Hepatocyte (in vitro differentiated cells): ENCODE data around the gene PNMA6F. TPM values are rescaled to one million over a fixed set of nuclear protein-coding genes. Genes with fewer than 3 reads are reported as not detected.

Source experiments
- DNase-seq: peaks from one replicate; pipeline ENCODE4 v3.0.0-alpha.2; 2016; ENCODE audit warnings: low spot score
- H2AFZ ChIP-seq: fragments of 200-600 bp; sonication (generic); 2 replicates; pipeline ENCODE4 v1.6.0; 2016; ENCODE audit warnings: antibody characterized with exemption, mild to moderate bottlenecking
- H3K27ac ChIP-seq: fragments of 200-600 bp; sonication (generic); 2 replicates; pipeline ENCODE4 v1.5.1; 2016; ENCODE audit warnings: mild to moderate bottlenecking
- H3K27me3 ChIP-seq: fragments of 200-600 bp; sonication (generic); 2 replicates; pipeline ENCODE4 v1.6.1; 2016
- H3K36me3 ChIP-seq: fragments of 200-600 bp; sonication (generic); replicated peaks from 2 replicates; pipeline ENCODE4 v1.5.1; 2016; ENCODE audit warnings: low read depth; ENCODE audit not compliant: insufficient read depth
- H3K4me1 ChIP-seq: fragments of 200-600 bp; sonication (generic); 2 replicates; pipeline ENCODE4 v1.5.1; 2016; ENCODE audit warnings: mild to moderate bottlenecking, moderate library complexity; ENCODE audit not compliant: insufficient read depth
- H3K4me2 ChIP-seq: fragments of 200-600 bp; sonication (generic); 2 replicates; pipeline ENCODE4 v1.6.0; 2016
- H3K4me3 ChIP-seq: fragments of 200-600 bp; sonication (generic); 2 replicates; pipeline ENCODE4 v1.5.1; 2016; ENCODE audit warnings: mild to moderate bottlenecking
- H3K79me2 ChIP-seq: fragments of 200-600 bp; sonication (generic); 2 replicates; pipeline ENCODE4 v1.6.0; 2017; ENCODE audit warnings: mild to moderate bottlenecking
- H3K9me2 ChIP-seq: fragments of 200-600 bp; sonication (generic); replicated peaks from 2 replicates; pipeline ENCODE4 v1.6.0; 2017; ENCODE audit warnings: mild to moderate bottlenecking; ENCODE audit not compliant: insufficient read depth
- H3K9me3 ChIP-seq: fragments of 200-600 bp; sonication (generic); 2 replicates; pipeline ENCODE4 v1.5.1; 2016; ENCODE audit warnings: low read depth, mild to moderate bottlenecking
- H4K20me1 ChIP-seq: fragments of 200-600 bp; sonication (generic); 2 replicates; pipeline ENCODE4 v1.6.0; 2016; ENCODE audit warnings: mild to moderate bottlenecking; ENCODE audit not compliant: insufficient read depth, poor library complexity, severe bottlenecking
- CTCF ChIP-seq: fragments of 200-600 bp; sonication (generic); IDR thresholded peaks from 2 replicates; pipeline ENCODE4 v1.5.1; 2016; ENCODE audit warnings: antibody characterized with exemption, mild to moderate bottlenecking; ENCODE audit not compliant: poor library complexity
- EZH2 ChIP-seq: fragments of 200-600 bp; sonication (generic); IDR thresholded peaks from 2 replicates; pipeline ENCODE4 v1.6.1; 2016; ENCODE audit warnings: antibody characterized with exemption, mild to moderate bottlenecking, borderline replicate concordance
- EZH2phosphoT487 ChIP-seq: fragments of 200-600 bp; sonication (generic); IDR thresholded peaks from one replicate; pipeline ENCODE4 v1.6.1; 2018; ENCODE audit warnings: antibody characterized with exemption, mild to moderate bottlenecking, low read depth, moderate library complexity; ENCODE audit not compliant: unreplicated experiment, severe bottlenecking
- WGBS: methylation state at CpG from one replicate; pipeline ENCODE4 v1.1.6; 2016; ENCODE audit warnings: low lambda C conversion rate; ENCODE audit errors: missing lambda C conversion rate; 5-methylcytosine and 5-hydroxymethylcytosine counted together
- polyA plus RNA-seq: library from polyadenylated mRNA; unstranded; fragments of >200 nt; fragmentation: Nextera tagmentation; extraction: Ambion mirVana; gene quantifications from 2 replicates; pipeline ENCODE4 v1.2.1, GENCODE V29; 2016
- total RNA-seq: library from RNA; depleted of rRNA; stranded (reverse); fragments of >200 nt; gene quantifications from 2 replicates; pipeline ENCODE4 v1.2.3, GENCODE V29; 2014

Gene PNMA6F
- total and polyA plus RNA-seq, 2 experiments from 2014 or later: not detected

- Histone ChIP-seq H3K9me3 (no peaks in the 10 kb centered on the region), H3K4me2 (no peak overlapping the region), H3K9me2 (no peaks in the 10 kb centered on the region), H3K27ac (no peak overlapping the region), H3K4me1 (no peaks in the 10 kb centered on the region), H2AFZ (no peak overlapping the region), H4K20me1 (no peaks in the 10 kb centered on the region), H3K79me2 (no peaks in the 10 kb centered on the region), H3K27me3 (no peaks in the 10 kb centered on the region), H3K4me3 (no peak overlapping the region), H3K36me3 (no peaks in the 10 kb centered on the region)
- 71% methylated on average over 9 of the region's 9 CpGs for WGBS
- no peak for TF ChIP-seq CTCF
- TF ChIP-seq EZH2phosphoT487: no peak
- TF ChIP-seq EZH2: no peak
- no peak for DNase-seq
Observed at GRCh38 chrX:153304988-153305736, 16.4 kb downstream of the PNMA6F start.

- no peak overlapping the region for H2AFZ ChIP-seq
- no peak for TF ChIP-seq EZH2phosphoT487
- TF ChIP-seq CTCF: no peak
- TF ChIP-seq EZH2: no peak
- 71% methylated on average over 12 of the region's 12 CpGs for WGBS
- no peak for DNase-seq
- H4K20me1 ChIP-seq: no peaks in the 10 kb centered on the region
- no peak overlapping the region for H3K4me3 ChIP-seq
- no peaks in the 10 kb centered on the region for H3K79me2 ChIP-seq
- no peak overlapping the region for H3K27ac ChIP-seq
- no peaks in the 10 kb centered on the region for H3K9me2 ChIP-seq
- no peaks in the 10 kb centered on the region for H3K36me3 ChIP-seq
- H3K27me3 ChIP-seq: no peaks in the 10 kb centered on the region
- no peaks in the 10 kb centered on the region for H3K4me1 ChIP-seq
- H3K9me3 ChIP-seq: no peaks in the 10 kb centered on the region
- no peak overlapping the region for H3K4me2 ChIP-seq
Observed at GRCh38 chrX:153303276-153304262, 18.0 kb downstream of the PNMA6F start.

GRCh38 chrX:153302796-153303195, 18.8 kb downstream of the PNMA6F start:
- Histone ChIP-seq H3K4me1 (no peaks in the 10 kb centered on the region), H3K4me3 (no peak overlapping the region), H3K36me3 (no peaks in the 10 kb centered on the region), H3K27ac (no peak overlapping the region), H4K20me1 (no peaks in the 10 kb centered on the region), H2AFZ (no peak overlapping the region), H3K4me2 (no peak overlapping the region), H3K9me3 (no peaks in the 10 kb centered on the region), H3K27me3 (no peaks in the 10 kb centered on the region), H3K9me2 (no peaks in the 10 kb centered on the region), H3K79me2 (no peaks in the 10 kb centered on the region)
- TF ChIP-seq CTCF (no peak), EZH2 (no peak), EZH2phosphoT487 (no peak)
- 53% methylated on average over 4 of the region's 4 CpGs for WGBS
- no peak for DNase-seq
